ENCODE measurements around the gene KIFC3.

DNA sequence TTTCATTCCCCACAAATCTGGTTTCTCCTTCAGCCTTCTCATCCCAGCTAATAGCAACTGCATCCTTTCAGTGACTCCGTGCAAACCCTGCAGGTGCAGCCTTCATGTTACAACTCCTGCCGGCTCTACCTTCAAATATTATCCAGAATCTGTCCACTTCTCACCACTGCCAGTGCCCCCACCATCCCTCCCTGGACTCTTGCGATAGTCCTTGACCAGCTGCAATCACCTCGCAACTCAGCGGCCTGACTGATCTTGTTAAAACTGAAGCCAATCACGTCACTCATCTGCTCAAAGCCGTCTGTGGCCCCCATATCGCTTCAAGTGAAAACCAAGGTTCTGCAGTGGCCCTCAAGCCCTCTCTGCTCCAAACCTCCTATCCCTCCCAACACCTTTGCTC lies 42.8 kb upstream of the KIFC3 start:
- TF ChIP-seq, protein P1, sequence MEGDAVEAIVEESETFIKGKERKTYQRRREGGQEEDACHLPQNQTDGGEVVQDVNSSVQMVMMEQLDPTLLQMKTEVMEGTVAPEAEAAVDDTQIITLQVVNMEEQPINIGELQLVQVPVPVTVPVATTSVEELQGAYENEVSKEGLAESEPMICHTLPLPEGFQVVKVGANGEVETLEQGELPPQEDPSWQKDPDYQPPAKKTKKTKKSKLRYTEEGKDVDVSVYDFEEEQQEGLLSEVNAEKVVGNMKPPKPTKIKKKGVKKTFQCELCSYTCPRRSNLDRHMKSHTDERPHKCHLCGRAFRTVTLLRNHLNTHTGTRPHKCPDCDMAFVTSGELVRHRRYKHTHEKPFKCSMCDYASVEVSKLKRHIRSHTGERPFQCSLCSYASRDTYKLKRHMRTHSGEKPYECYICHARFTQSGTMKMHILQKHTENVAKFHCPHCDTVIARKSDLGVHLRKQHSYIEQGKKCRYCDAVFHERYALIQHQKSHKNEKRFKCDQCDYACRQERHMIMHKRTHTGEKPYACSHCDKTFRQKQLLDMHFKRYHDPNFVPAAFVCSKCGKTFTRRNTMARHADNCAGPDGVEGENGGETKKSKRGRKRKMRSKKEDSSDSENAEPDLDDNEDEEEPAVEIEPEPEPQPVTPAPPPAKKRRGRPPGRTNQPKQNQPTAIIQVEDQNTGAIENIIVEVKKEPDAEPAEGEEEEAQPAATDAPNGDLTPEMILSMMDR (IDR thresholded peaks at IDR 0.05; ENCODE audit: low read depth, low read length): no peak
- no peak for TF ChIP-seq EZH2phosphoT487 (IDR thresholded peaks at IDR 0.05; ENCODE audit: low read depth)

Data from OCI-LY3 (cell line).